HAP-1 (cell line): Measurements from ENCODE around the gene ADAMTSL3.
"Not testable (repeated sequence)": the region's sequence is repeated elsewhere in the genome, so short reads cannot be mapped to it uniquely, and the experiment has no call there.

Source experiments
- DNase-seq, 2 experiments: peaks; one replicate each; pipeline ENCODE4 v3.0.0-alpha.2; 2016 to 2020; ENCODE audit warnings: low spot score in 2 of 2
- H3K27me3 ChIP-seq: fragments of 250-450 bp; sonication (Bioruptor Pico); 2 replicates; pipeline ENCODE4 v1.5.1; 2020; ENCODE audit warnings: low read depth, mild to moderate bottlenecking, moderate library complexity
- H3K36me3 ChIP-seq: fragments of 250-450 bp; sonication (Bioruptor Pico); replicated peaks from 2 replicates; pipeline ENCODE4 v1.5.1; 2020; ENCODE audit warnings: mild to moderate bottlenecking
- H3K4me1 ChIP-seq: fragments of 250-450 bp; sonication (Bioruptor Pico); 2 replicates; pipeline ENCODE4 v1.5.1; 2020; ENCODE audit warnings: mild to moderate bottlenecking
- H3K4me3 ChIP-seq: fragments of 250-450 bp; sonication (Bioruptor Pico); 2 replicates; pipeline ENCODE4 v1.5.1; 2020; ENCODE audit warnings: mild to moderate bottlenecking, moderate library complexity
- H3K9me3 ChIP-seq: fragments of 250-450 bp; sonication (Bioruptor Pico); 2 replicates; pipeline ENCODE4 v1.5.1; 2020; ENCODE audit warnings: mild to moderate bottlenecking, moderate library complexity
- in situ Hi-C: fragments of 300-500 bp; cut with MboI; formaldehyde crosslinking; loops from 3 replicates; pipeline ENCODE4 v1.14.3; 2020; ENCODE audit warnings: low sequenced_read_pairs, inconsistent platforms, mixed read lengths

Gene ADAMTSL3

GRCh38 chr15:83721981-83722380 is 68.1 kb downstream of the ADAMTSL3 start:
- Histone ChIP-seq H3K36me3 (no peaks in the 10 kb centered on the region), H3K9me3 (no peaks in the 10 kb centered on the region), H3K4me1 (no peaks in the 10 kb centered on the region), H3K4me3 (no peak overlapping the region), H3K27me3 (peaks cover 8% of the 10 kb centered on the region; the same call in 1 of the 2 replicates)
- in situ Hi-C loops = no loop called here
- DNase-seq = no peak

DNA sequence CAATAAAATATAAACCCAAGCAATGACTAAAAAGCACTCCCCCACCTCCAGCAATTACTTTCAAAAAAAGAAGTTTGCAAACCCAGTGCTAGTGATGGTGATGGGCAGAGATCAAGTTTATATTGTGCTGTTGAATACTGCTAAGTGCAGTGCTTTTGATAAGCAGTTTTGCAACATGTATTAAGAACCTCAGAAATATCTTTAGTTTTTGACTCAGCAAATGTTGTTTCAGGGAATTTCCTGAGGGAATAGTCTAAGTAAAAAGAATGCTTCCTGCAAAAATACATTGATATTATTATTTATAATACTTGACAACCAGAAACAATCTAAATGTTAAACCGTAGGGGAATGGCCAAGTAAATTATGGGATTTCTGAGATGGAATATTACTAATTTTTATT is 69.3 kb downstream of the ADAMTSL3 start:
- Histone ChIP-seq H3K36me3 (no peaks in the 10 kb centered on the region), H3K27me3 (peaks cover 8% of the 10 kb centered on the region; the same call in 1 of the 2 replicates), H3K9me3 (no peaks in the 10 kb centered on the region), H3K4me3 (no peak overlapping the region), H3K4me1 (no peaks in the 10 kb centered on the region)
- in situ Hi-C loops = no loop called here
- DNase-seq = no peak

DNA sequence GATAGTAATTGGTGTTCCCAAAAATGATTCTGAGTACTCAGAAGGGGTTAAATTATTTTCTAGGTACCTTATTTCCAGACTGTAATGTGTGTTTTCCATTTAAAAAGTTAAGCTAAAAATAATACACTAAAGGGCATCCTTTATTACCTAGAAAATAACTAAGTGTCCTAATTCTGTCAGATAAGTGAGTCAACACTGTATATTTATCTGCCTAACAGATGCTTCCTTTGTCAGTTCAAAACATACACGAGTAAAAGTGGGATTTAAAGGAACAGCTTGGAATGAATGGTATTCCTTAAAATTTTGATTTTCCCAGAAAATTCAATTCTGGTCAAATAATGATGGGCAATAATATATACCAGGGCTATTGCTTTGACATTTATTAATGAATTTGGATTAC is 78.3 kb downstream of the ADAMTSL3 start:
- no peak for DNase-seq
- H3K4me3 ChIP-seq = no peak overlapping the region
- H3K36me3 ChIP-seq = no peaks in the 10 kb centered on the region
- no peaks in the 10 kb centered on the region for H3K27me3 ChIP-seq
- in situ Hi-C loops = no loop called here
- no peaks in the 10 kb centered on the region for H3K9me3 ChIP-seq
- H3K4me1 ChIP-seq = no peaks in the 10 kb centered on the region

- in situ Hi-C loops = no loop called here
- no peak overlapping the region for H3K4me3 ChIP-seq
- no peaks in the 10 kb centered on the region for H3K27me3 ChIP-seq
- DNase-seq = no peak
- no peaks in the 10 kb centered on the region for H3K4me1 ChIP-seq
- no peaks in the 10 kb centered on the region for H3K9me3 ChIP-seq
- H3K36me3 ChIP-seq = no peaks in the 10 kb centered on the region
Observed at GRCh38 chr15:83732770-83733169, 78.8 kb downstream of the ADAMTSL3 start.

DNA sequence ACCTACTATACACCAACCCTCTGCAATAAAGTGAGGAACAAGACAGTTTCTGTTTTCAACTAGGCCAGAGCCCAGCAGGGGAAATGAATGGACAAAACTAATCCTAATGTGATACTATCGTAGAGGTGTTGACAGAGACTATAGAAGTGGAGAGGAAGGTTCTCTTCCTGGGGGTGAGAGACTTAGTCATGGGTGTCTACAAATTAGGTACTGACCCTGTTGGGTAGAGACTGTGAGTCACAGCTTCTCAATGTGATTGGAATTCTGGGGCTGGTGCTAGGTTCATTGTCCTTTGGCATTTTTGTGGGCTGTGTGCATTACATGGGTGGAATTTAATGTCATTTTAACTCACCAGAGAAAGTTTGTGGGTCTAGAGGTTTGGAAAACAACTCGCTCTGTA is 79.3 kb downstream of the ADAMTSL3 start:
- Histone ChIP-seq H3K27me3 (no peaks in the 10 kb centered on the region), H3K9me3 (no peaks in the 10 kb centered on the region), H3K4me1 (no peaks in the 10 kb centered on the region), H3K4me3 (no peak overlapping the region), H3K36me3 (no peaks in the 10 kb centered on the region)
- in situ Hi-C loops = no loop called here
- DNase-seq = no peak

DNA sequence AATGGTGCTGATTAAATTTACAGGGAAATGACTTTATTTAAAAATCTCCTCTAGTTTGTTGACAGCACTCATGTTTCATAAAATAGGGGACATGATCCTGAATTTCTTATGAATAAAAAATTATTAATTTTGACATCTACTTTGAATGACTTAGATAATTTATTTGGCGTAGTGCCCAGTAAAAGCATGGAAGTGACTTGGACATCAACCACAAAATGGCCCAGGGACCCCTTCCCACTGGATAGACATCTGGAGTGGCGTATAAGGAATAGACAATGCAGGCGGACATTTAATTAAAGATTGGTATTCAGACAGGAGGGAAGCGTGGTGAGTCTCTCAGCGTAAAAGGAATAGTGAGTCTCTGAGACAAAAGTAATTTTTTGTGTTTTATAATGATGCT is 79.8 kb downstream of the ADAMTSL3 start:
- no peaks in the 10 kb centered on the region for H3K36me3 ChIP-seq
- H3K27me3 ChIP-seq = no peaks in the 10 kb centered on the region
- no peak for DNase-seq
- no peaks in the 10 kb centered on the region for H3K4me1 ChIP-seq
- in situ Hi-C loops = no loop called here
- H3K9me3 ChIP-seq = no peaks in the 10 kb centered on the region
- H3K4me3 ChIP-seq = no peak overlapping the region

GRCh38 chr15:83734487-83734886 is 80.6 kb downstream of the ADAMTSL3 start:
- in situ Hi-C loops = no loop called here
- H3K9me3 ChIP-seq = no peaks in the 10 kb centered on the region
- H3K36me3 ChIP-seq = no peaks in the 10 kb centered on the region
- H3K4me1 ChIP-seq = no peaks in the 10 kb centered on the region
- no peak overlapping the region for H3K4me3 ChIP-seq
- DNase-seq = no peak
- H3K27me3 ChIP-seq = no peaks in the 10 kb centered on the region

GRCh38 chr15:83739629-83740028 is 85.7 kb downstream of the ADAMTSL3 start:
- in situ Hi-C loops = no loop called here
- Histone ChIP-seq H3K4me3 (no peak overlapping the region), H3K36me3 (no peaks in the 10 kb centered on the region), H3K9me3 (no peaks in the 10 kb centered on the region), H3K4me1 (no peaks in the 10 kb centered on the region), H3K27me3 (no peaks in the 10 kb centered on the region)
- no peak for DNase-seq

- in situ Hi-C loops = no loop called here
- H3K27me3 ChIP-seq = no peaks in the 10 kb centered on the region
- no peaks in the 10 kb centered on the region for H3K36me3 ChIP-seq
- H3K9me3 ChIP-seq = no peaks in the 10 kb centered on the region
- H3K4me1 ChIP-seq = no peaks in the 10 kb centered on the region
- DNase-seq = no peak
- no peak overlapping the region for H3K4me3 ChIP-seq
Observed at GRCh38 chr15:83745771-83746170, 91.8 kb downstream of the ADAMTSL3 start.

- no peaks in the 10 kb centered on the region for H3K4me1 ChIP-seq
- H3K4me3 ChIP-seq = no peak overlapping the region
- in situ Hi-C loops = no loop called here
- no peaks in the 10 kb centered on the region for H3K9me3 ChIP-seq
- no peaks in the 10 kb centered on the region for H3K36me3 ChIP-seq
- H3K27me3 ChIP-seq = no peaks in the 10 kb centered on the region
- DNase-seq = no peak
Observed at GRCh38 chr15:83746231-83746630, 92.3 kb downstream of the ADAMTSL3 start.

- Histone ChIP-seq H3K9me3 (no peaks in the 10 kb centered on the region), H3K4me1 (no peaks in the 10 kb centered on the region), H3K4me3 (no peak overlapping the region), H3K36me3 (no peaks in the 10 kb centered on the region), H3K27me3 (no peaks in the 10 kb centered on the region)
- in situ Hi-C loops = no loop called here
- no peak for DNase-seq
Observed at GRCh38 chr15:83747050-83747717, 93.3 kb downstream of the ADAMTSL3 start.

- H3K4me3 ChIP-seq = no peak overlapping the region
- H3K9me3 ChIP-seq = no peaks in the 10 kb centered on the region
- H3K27me3 ChIP-seq = no peaks in the 10 kb centered on the region
- no peaks in the 10 kb centered on the region for H3K4me1 ChIP-seq
- in situ Hi-C loops = no loop called here
- no peaks in the 10 kb centered on the region for H3K36me3 ChIP-seq
- no peak for DNase-seq
Observed at GRCh38 chr15:83747718-83748110, 93.8 kb downstream of the ADAMTSL3 start.

GRCh38 chr15:83753872-83754493 is 100.1 kb downstream of the ADAMTSL3 start:
- in situ Hi-C loops = no loop called here
- Histone ChIP-seq H3K36me3 (no peaks in the 10 kb centered on the region), H3K4me1 (no peaks in the 10 kb centered on the region), H3K9me3 (peaks cover 3% of the 10 kb centered on the region; the same call in 1 of the 2 replicates), H3K27me3 (no peaks in the 10 kb centered on the region), H3K4me3 (no peak overlapping the region)
- no peak for DNase-seq

DNA sequence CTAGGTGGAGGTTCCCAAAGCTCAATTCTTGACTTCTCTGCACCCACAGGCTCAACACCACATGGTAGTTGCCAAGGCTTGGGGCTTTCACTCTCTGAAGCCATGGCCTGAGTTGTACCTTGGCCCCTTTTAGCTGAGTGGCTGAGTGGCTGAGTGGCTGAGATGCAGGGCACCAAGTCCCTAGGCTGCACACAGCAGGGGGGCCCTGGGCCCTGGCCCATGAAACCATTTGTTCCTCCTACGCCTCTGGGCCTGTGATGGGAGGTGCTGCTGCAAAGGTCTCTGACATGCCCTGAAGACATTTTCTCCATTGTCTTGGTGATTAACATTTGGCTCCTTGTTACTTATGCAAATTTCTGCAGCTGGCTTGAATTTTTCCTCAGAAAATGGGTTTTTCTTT is 103.4 kb downstream of the ADAMTSL3 start:
- H3K4me1 ChIP-seq, H3K4me3 ChIP-seq, H3K9me3 ChIP-seq, H3K36me3 ChIP-seq, H3K27me3 ChIP-seq, in situ Hi-C loops, DNase-seq: not testable (repeated sequence)

DNA sequence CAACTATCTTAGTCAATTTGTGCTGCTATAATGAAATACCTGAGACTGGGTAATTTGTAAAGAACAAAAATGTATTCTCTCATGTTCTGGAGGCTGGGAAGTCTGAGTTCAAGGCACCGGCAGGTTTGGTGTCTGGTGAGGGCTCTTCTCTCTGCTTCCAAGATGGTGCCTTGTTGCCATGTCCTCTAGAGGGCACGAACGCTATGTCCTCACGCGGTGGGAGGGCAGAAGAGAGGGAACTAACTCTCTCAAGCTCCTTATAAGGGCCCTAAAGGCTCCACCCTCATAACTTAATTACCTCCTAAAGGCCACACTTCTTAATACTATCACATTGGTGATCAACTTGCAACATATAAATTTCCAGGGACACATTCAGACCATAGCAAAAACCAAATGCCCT is 108.4 kb downstream of the ADAMTSL3 start:
- H3K4me3 ChIP-seq = no peak overlapping the region
- no peak for DNase-seq
- H3K36me3 ChIP-seq = no peaks in the 10 kb centered on the region
- H3K4me1 ChIP-seq = no peaks in the 10 kb centered on the region
- in situ Hi-C loops = no loop called here
- peaks cover 1% of the 10 kb centered on the region; the same call in 1 of the 2 replicates for H3K9me3 ChIP-seq
- H3K27me3 ChIP-seq = no peaks in the 10 kb centered on the region
